Measurements from ENCODE around the gene ECHS1. TPM values are rescaled to one million over a fixed set of nuclear protein-coding genes. Genes with fewer than 3 reads are reported as not detected.

Gene ECHS1
- total and polyA plus RNA-seq, 2 of the 8 experiments (the other 6 are each of a cell fraction or from before 2014, with no cell fraction given), result 41.7 to 101 TPM

DNA sequence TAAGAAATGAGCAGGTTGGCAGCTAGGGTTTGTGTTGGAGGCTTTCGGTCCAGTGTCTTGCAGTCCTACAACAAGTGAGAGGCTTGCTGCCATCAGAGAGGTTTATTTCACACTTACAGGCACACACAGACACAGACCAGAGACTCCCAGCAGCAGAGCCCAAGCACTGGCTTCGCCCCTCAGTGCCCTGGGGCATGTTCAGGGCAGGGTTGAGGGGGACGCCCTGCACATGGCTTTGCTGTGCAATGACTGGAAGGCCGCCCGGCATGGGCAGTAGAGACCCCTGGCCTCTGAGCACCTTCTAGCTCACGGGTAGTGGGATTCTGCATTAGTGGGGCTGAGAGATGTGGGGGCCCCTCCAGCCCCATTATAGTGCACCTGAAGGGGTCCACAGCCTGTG, 47.4 kb upstream of the ECHS1 start:
- 71% methylated on average over 6 of the region's 6 CpGs; no CpG with 5 or more reads in 1 of the 2 experiments for WGBS, 2 experiments (ENCODE audit: extremely low coverage in 1 of 2, insufficient coverage in 1 of 2, insufficient read length in 1 of 2, insufficient replicate concordance in 2 of 2, low coverage in 1 of 2, low lambda C conversion rate in 2 of 2, missing lambda C conversion rate in 1 of 2)
- Histone ChIP-seq H3K4me2 (ENCODE audit: insufficient read depth in 1 of 2, low read depth in 2 of 2, low read length in 2 of 2) (no peak overlapping the region), H3K18ac (ENCODE audit: extremely low read depth, low read length) (no peak overlapping the region), H4K8ac (ENCODE audit: extremely low read depth, insufficient read depth, low read length) (no peak overlapping the region), H3K56ac (replicated peaks; ENCODE audit: insufficient read length, low read depth, low read length) (no peak overlapping the region), H3K23me2 (ENCODE audit: low read depth, low read length) (peaks cover 3% of the 10 kb centered on the region; the same call in 1 of the 2 replicates), H3K23ac (ENCODE audit: insufficient read length) (no peak overlapping the region), H4K5ac (ENCODE audit: insufficient read length, low read depth, low read length) (no peak overlapping the region), H3K27ac (ENCODE audit: low read depth, low read length) (no peak overlapping the region), H3K14ac (ENCODE audit: insufficient read length) (no peak overlapping the region), H4K91ac (replicated peaks; ENCODE audit: insufficient read length, low read length) (no peak overlapping the region), H2BK20ac (ENCODE audit: low read length) (no peak overlapping the region), H3K27me3 (replicated peaks in 1 of 4; ENCODE audit: control insufficient read depth in 3 of 4, extremely low read depth in 1 of 4, insufficient read depth in 3 of 4, low read length in 3 of 4) (peaks cover 0 to 8% (median under 1%) of the 10 kb centered on the region in 4 experiments; a peak in 3 of 7 replicates), H4K20me1 (replicated peaks in 1 of 2; ENCODE audit: control insufficient read depth in 1 of 2, insufficient read depth in 2 of 2, low read length in 2 of 2) (peaks cover 5 to 23% of the 10 kb centered on the region in 2 experiments), H3K36me3 (ENCODE audit: control insufficient read depth in 2 of 4, insufficient read depth in 4 of 4, low read length in 3 of 4) (peaks cover 0 to 8% (median 0%) of the 10 kb centered on the region in 4 experiments; a peak in 2 of 8 replicates), H3K4ac (replicated peaks; ENCODE audit: insufficient read length, low read depth, low read length) (no peak overlapping the region), H3K9me3 (ENCODE audit: insufficient read depth in 2 of 2, low read depth in 1 of 2, low read length in 1 of 2) (peaks cover 0 to 7% of the 10 kb centered on the region in 2 experiments; a peak in 1 of 4 replicates), H3K79me2 (ENCODE audit: control insufficient read depth in 1 of 2, insufficient read depth in 2 of 2, low read length in 2 of 2) (no peaks in the 10 kb centered on the region), H2AK5ac (ENCODE audit: low read depth, low read length) (no peak overlapping the region), H3K4me3 (ENCODE audit: extremely low read depth in 1 of 4, insufficient read depth in 2 of 4, low read depth in 3 of 4, low read length in 4 of 4) (no peak overlapping the region), H2BK5ac (ENCODE audit: low read depth, low read length) (no peak overlapping the region), H2BK15ac (ENCODE audit: low read length) (no peak overlapping the region), H2BK12ac (ENCODE audit: low read depth, low read length) (no peak overlapping the region), H3K79me1 (ENCODE audit: low read depth, low read length) (no peaks in the 10 kb centered on the region), H2BK120ac (replicated peaks; ENCODE audit: low read depth, low read length) (no peak overlapping the region), H3K9ac (replicated peaks in 1 of 4; ENCODE audit: extremely low read depth in 1 of 4, low read depth in 3 of 4, low read length in 3 of 4) (no peak overlapping the region), H3K4me1 (replicated peaks in 1 of 4; ENCODE audit: control insufficient read depth in 3 of 4, insufficient read depth in 4 of 4, low read length in 3 of 4) (peaks cover 0 to 6% (median 0%) of the 10 kb centered on the region in 4 experiments; a peak in 2 of 7 replicates), H2AFZ (ENCODE audit: low read length) (no peak overlapping the region)
- CTCF ChIA-PET (ENCODE audit: partially characterized antibody), result interaction anchor here (0.8 to 1.2 kb wide), 4 partner anchors 17 to 113 kb away, joined by 3 read pairs; no protein-coding TSS in a partner anchor
- FAIRE-seq (no peak), DNase-seq (ENCODE audit: low read depth in 1 of 2, low spot score in 2 of 2) (no peak)
- POLR2A ChIA-PET (ENCODE audit: partially characterized antibody), result interaction anchor here (0.9 to 2.0 kb wide), 8 partner anchors 17 to 153 kb away, joined by 3 to 5 read pairs (median 4); no protein-coding TSS in a partner anchor
- no peak for TF ChIP-seq CTBP2 (IDR thresholded peaks at IDR 0.05; ENCODE audit: borderline replicate concordance, insufficient read depth, insufficient read length, low read length)
- TF ChIP-seq GABPA (IDR thresholded peaks at IDR 0.05; ENCODE audit: borderline replicate concordance, insufficient read depth, low read length), result no peak
- no peak for TF ChIP-seq SP4 (IDR thresholded peaks at IDR 0.05; ENCODE audit: low read length)
- no peak for TF ChIP-seq GTF2F1 (IDR thresholded peaks at IDR 0.05; ENCODE audit: borderline replicate concordance, low read depth, low read length)
- TF ChIP-seq JUN (IDR thresholded peaks at IDR 0.05; ENCODE audit: low read depth, low read length), result no peak
- no peak for TF ChIP-seq BCL11A (IDR thresholded peaks at IDR 0.05; ENCODE audit: low read depth in 2 of 2, low read length in 2 of 2)
- no peak for TF ChIP-seq EP300 (IDR thresholded peaks at IDR 0.05; ENCODE audit: borderline replicate concordance in 1 of 2, low read depth in 2 of 2, low read length in 2 of 2)
- no peak for TF ChIP-seq YY1 (IDR thresholded peaks at IDR 0.05; ENCODE audit: low read depth, low read length)
- no peak for TF ChIP-seq NANOG (IDR thresholded peaks at IDR 0.05; ENCODE audit: insufficient read depth, low read depth, low read length, poor library complexity, severe bottlenecking)
- TF ChIP-seq SIX5 (IDR thresholded peaks at IDR 0.05; ENCODE audit: low read depth, low read length), result no peak
- TF ChIP-seq CREB1 (IDR thresholded peaks at IDR 0.05), result no peak
- no peak for TF ChIP-seq CHD1 (IDR thresholded peaks at IDR 0.05; ENCODE audit: low read depth, low read length)
- TF ChIP-seq, protein P1, sequence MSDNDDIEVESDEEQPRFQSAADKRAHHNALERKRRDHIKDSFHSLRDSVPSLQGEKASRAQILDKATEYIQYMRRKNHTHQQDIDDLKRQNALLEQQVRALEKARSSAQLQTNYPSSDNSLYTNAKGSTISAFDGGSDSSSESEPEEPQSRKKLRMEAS (IDR thresholded peaks at IDR 0.05), result no peak
- no peak for TF ChIP-seq TAF7 (optimal IDR thresholded peaks at IDR 0.05; ENCODE audit: borderline replicate concordance, low read depth, low read length)
